Thyroid gland (tissue), 4 donors: Measurements from ENCODE around the gene RPS28. TPM values are rescaled to one million over a fixed set of nuclear protein-coding genes. Genes with fewer than 3 reads are reported as not detected.
"Not testable (repeated sequence)": the region's sequence is repeated elsewhere in the genome, so short reads cannot be mapped to it uniquely, and the experiment has no call there.

Experiments used
- DNase-seq, 2 donors: peaks; one replicate each; pipeline ENCODE4 v3.0.0-alpha.2; 2019
- H3K27ac ChIP-seq, 3 donors: fragments of 200-600 bp; sonication (generic); 1 replicate in 2 of 3; 2 replicates in 1 of 3; pipeline ENCODE4 v1.5.1; 2016 to 2019; ENCODE audit warnings: mild to moderate bottlenecking in 1 of 3, moderate library complexity in 1 of 3
- H3K27me3 ChIP-seq: fragments of 200-600 bp; sonication (generic); one replicate; pipeline ENCODE4 v1.5.1; 2019
- H3K36me3 ChIP-seq, 2 donors: fragments of 200-600 bp; sonication (generic); one replicate each; pipeline ENCODE4 v1.5.1; 2016 to 2019
- H3K4me1 ChIP-seq, 2 donors: fragments of 200-600 bp; sonication (generic); one replicate each; pipeline ENCODE4 v1.5.1; 2017 to 2019
- H3K4me3 ChIP-seq, 3 donors: fragments of 200-600 bp; sonication (generic); replicated peaks in 1 of 3; 1 replicate in 2 of 3; 2 replicates in 1 of 3; pipeline ENCODE4 v1.5.1; 2016; ENCODE audit warnings: mild to moderate bottlenecking in 1 of 3
- H3K9me3 ChIP-seq: fragments of 200-600 bp; sonication (generic); one replicate; pipeline ENCODE4 v1.5.1; 2017
- CTCF ChIP-seq, 6 experiments: fragments of 200-600 bp in 3 of 6; fragments of 450-650 bp in 3 of 6; sonication (generic) in 3 of 6; IDR thresholded peaks; one replicate each; pipeline ENCODE4 v1.5.1; 2016 to 2019; ENCODE audit warnings: antibody characterized with exemption in 6 of 6, mild to moderate bottlenecking in 2 of 6, inconsistent platforms in 1 of 6, moderate library complexity in 1 of 6
- POLR2A ChIP-seq, 2 donors: fragments of 450-650 bp; IDR thresholded peaks; one replicate each; pipeline ENCODE4 v1.6.1; 2017; ENCODE audit warnings: antibody characterized with exemption in 2 of 2, mild to moderate bottlenecking in 2 of 2, moderate library complexity in 1 of 2
- WGBS, 2 donors: methylation state at CpG; one replicate each; pipeline ENCODE4 v1.1.5; 2017; 5-methylcytosine and 5-hydroxymethylcytosine counted together
- intact Hi-C: fragments of 100-400 bp; cut with DNase I; formaldehyde crosslinking; loops from one replicate; pipeline ENCODE4 v1.15.1; 2023
- total RNA-seq, 4 donors: library from RNA; depleted of rRNA; stranded (reverse); fragments of >200 nt; gene quantifications; one replicate each; pipeline ENCODE4 v1.2.3, GENCODE V29; 2016

Gene RPS28
- total RNA-seq, 4 donors from 2014 or later, result 262 to 525 (median 420) TPM

DNA sequence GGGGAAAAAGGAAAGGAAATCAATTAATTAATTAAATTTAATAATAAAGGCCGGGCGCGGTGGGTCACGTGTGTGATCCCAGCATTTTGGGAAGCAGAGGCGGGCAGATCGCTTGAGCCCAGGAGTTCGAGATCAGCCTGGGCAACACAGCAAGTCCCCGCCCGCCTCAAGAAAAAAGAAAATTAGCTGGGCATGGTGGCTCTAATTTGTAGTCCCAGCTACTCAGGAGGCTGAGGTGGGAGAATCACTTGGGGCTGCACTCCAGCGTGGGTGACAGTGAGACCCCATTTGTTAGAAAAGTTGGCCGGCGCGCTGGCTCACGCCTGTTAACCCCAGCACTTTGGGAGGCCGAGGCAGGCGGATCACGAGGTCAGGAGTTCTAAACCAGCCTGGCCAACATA is 12.4 kb upstream of the RPS28 start:
- TF ChIP-seq POLR2A (IDR thresholded peaks at IDR 0.05), result no peak
- H3K4me1 ChIP-seq, result peaks cover 17% of the 10 kb centered on the region in 2 donors
- WGBS, 2 donors, result 64 to 65% methylated on average over 15 to 17 of the region's 17 CpGs

DNA sequence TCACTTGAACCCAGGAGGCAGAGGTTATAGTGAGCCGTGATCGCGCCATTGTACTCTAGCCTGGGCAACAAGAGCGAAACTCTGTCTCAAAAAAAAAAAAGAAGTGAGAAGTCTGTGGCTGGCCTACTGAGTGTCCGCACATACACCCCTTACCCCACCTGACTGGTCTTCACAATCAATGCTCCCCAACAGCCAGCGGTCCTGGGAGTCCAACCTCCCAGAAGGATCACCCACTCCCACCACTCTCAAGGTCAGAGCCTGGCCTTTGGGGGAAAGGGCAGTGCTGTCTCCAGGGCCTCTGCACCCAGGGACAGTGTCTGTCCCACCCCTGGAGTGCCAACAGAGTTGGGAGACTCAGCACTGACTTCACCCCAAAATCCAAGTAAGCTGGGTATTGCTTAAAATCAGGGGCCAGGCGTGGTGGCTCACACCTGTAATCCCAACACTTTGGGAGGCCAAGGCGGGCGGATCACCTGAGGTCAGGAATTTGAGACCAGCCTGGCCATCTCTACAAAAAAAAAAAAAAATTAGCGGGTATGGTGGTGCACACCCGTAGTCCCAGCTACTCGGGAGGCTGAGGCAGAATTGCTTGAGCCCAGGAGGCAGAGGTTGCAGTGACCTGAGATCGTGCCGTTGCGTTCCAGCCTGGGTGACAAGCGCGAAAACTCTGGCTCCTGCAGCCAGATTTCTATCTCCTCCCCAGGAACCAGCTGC is 10.8 kb upstream of the RPS28 start:
- no peak overlapping the region for H3K4me3 ChIP-seq
- WGBS, 2 donors, result 95 to 97% methylated on average over 17 of the region's 17 CpGs
- intact Hi-C loops, result no loop called here
- H3K27me3 ChIP-seq, result no peaks in the 10 kb centered on the region
- no peak overlapping the region for H3K27ac ChIP-seq
- no peak for DNase-seq
- H3K4me1 ChIP-seq, result peaks cover 17% of the 10 kb centered on the region in 2 donors
- peaks cover 20 to 26% of the 10 kb centered on the region in 2 donors for H3K36me3 ChIP-seq
- no peaks in the 10 kb centered on the region for H3K9me3 ChIP-seq
- no peak for TF ChIP-seq CTCF (IDR thresholded peaks at IDR 0.05)
- TF ChIP-seq POLR2A (IDR thresholded peaks at IDR 0.05), result no peak

More for the DNA sequence above, 12.4 kb upstream of the RPS28 start:
- no peak overlapping the region for H3K27ac ChIP-seq
- intact Hi-C loops, result no loop called here
- no peaks in the 10 kb centered on the region for H3K9me3 ChIP-seq
- no peak for DNase-seq
- H3K4me3 ChIP-seq, result peak overlapping the region in 1 of 3 donors; percentile 49
- H3K36me3 ChIP-seq, result peaks cover 9 to 11% of the 10 kb centered on the region in 2 donors
- H3K27me3 ChIP-seq, result no peaks in the 10 kb centered on the region

DNA sequence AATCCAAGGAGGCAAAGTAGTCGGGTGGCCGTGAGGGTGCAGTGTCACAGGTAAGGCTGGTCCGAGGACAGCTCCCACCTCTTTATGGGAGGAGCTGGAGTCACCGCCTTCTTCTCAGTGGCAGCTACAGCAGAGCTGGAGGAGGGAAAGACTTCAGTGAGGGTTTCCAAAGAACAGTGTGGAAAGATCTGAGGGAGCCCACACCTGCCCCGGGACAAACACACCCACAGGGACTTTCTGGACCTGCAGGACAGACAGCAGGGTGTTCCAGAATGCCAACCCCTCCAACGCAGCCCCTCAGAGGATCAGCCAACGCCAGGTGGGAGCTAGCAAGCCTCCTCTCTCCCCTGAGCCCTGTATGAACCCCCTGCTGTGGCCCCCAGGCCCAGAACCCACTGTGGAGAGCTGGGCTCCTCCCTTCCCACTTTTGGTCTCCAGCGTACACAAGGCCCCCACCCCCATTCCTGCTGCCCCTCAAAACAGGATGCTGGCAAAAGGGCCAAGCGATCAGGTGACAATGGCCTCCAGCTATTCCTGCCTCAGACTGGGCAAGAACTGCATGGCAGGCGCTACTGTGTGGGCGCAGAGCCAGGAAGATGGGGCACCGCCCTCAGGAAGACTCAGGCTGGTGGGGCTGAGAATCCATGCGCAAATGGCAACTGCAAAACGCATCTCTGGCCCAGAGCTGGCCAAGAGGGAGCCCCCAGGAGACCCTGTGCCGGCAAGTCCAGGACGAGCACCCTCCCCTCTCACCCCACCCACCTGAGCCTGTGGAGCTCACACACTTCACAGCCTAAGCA is 9.6 kb upstream of the RPS28 start:
- Histone ChIP-seq H3K4me1 (peaks cover 17 to 18% of the 10 kb centered on the region in 2 donors), H3K27ac (peak overlapping the region in 1 of 3 donors; percentile 20)

GRCh38 chr19:8314981-8315640 is 6.2 kb upstream of the RPS28 start:
- 86 to 87% methylated on average over 11 of the region's 11 CpGs for WGBS, 2 donors
- H3K4me3 ChIP-seq, intact Hi-C loops, DNase-seq, H3K27me3 ChIP-seq, H3K4me1 ChIP-seq, H3K27ac ChIP-seq, H3K9me3 ChIP-seq: not testable (repeated sequence)
- peaks cover 24 to 29% of the 10 kb centered on the region in 2 donors for H3K36me3 ChIP-seq

More for the DNA sequence above, 9.6 kb upstream of the RPS28 start:
- Histone ChIP-seq H3K27me3 (no peaks in the 10 kb centered on the region), H3K9me3 (no peaks in the 10 kb centered on the region), H3K4me3 (no peak overlapping the region), H3K36me3 (peaks cover 24 to 29% of the 10 kb centered on the region in 2 donors)
- intact Hi-C loops, result no loop called here
- 79 to 85% methylated on average over 15 to 16 of the region's 16 CpGs for WGBS, 2 donors
- TF ChIP-seq CTCF (IDR thresholded peaks at IDR 0.05) (no peak), POLR2A (IDR thresholded peaks at IDR 0.05) (no peak)
- no peak for DNase-seq

DNA sequence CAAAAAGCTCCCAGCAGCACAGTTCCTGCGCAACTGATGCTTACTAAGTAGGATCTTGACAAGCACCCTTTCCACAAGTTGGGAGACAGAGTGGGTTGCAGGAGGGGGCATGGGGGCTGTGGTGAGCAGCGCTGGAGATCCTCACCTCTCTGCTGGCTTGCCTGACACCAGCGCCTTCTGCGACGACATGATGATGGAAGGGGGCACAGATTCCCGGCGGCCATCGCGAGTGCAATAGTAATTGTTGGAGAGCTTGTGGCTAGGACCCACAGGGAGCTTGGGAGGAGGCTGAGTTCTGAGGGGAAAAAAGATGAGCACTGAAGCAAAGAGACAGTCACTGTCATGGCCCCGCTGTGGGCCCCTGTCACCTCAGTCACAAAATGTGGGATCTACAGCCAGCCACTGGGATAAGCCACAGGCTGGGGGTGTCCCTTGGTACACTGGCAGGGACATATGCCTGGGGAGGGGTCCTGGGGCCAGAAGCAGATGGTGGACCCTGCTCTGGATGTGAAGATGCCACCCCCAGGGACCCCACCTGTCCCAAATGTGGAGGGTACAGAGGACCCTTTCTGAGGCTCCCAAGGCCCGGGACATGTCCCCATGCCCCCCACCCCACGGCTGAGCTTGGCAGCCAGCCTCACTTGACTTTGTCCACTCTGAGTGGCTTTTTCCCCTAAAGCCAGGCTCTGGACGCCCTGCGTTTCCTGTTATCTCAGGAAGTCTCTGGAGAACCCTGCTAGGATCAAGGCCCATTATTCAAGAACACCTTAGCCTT is 4.8 kb upstream of the RPS28 start:
- H3K27ac ChIP-seq, result no peak overlapping the region
- WGBS, 2 donors, result 78 to 86% methylated on average over 12 to 14 of the region's 14 CpGs
- H3K4me1 ChIP-seq, result peaks cover 13 to 14% of the 10 kb centered on the region in 2 donors
- peaks cover 18 to 19% of the 10 kb centered on the region in 2 donors for H3K36me3 ChIP-seq
- H3K9me3 ChIP-seq, result no peaks in the 10 kb centered on the region
- TF ChIP-seq POLR2A (IDR thresholded peaks at IDR 0.05), result no peak
- no peak for TF ChIP-seq CTCF (IDR thresholded peaks at IDR 0.05)
- intact Hi-C loops, result no loop called here
- H3K4me3 ChIP-seq, result no peak overlapping the region
- DNase-seq, result no peak
- H3K27me3 ChIP-seq, result no peaks in the 10 kb centered on the region

- H3K4me3 ChIP-seq, intact Hi-C loops, H3K9me3 ChIP-seq, H3K27me3 ChIP-seq, H3K27ac ChIP-seq, DNase-seq: not testable (repeated sequence)
- 83 to 86% methylated on average over 9 of the region's 9 CpGs for WGBS, 2 donors
- Histone ChIP-seq H3K36me3 (peaks cover 15 to 19% of the 10 kb centered on the region in 2 donors), H3K4me1 (peaks cover 23 to 33% of the 10 kb centered on the region in 2 donors)
Measured at GRCh38 chr19:8318835-8319234, 2.5 kb upstream of the RPS28 start.
